Liver (tissue), 9 donors: ENCODE results near the gene CHRNE. TPM values are rescaled to one million over a fixed set of nuclear protein-coding genes. Genes with fewer than 3 reads are reported as not detected.

Source experiments
- DNase-seq: peaks from one replicate; pipeline ENCODE4 v3.0.0-alpha.2; 2017; ENCODE audit warnings: low spot score
- H3K27ac ChIP-seq, 2 donors: one replicate each; pipeline ENCODE4 v1.7.0; 2013; ENCODE audit warnings: inconsistent platforms in 2 of 2, low read length in 2 of 2, control low read depth in 1 of 2, low read depth in 1 of 2, mild to moderate bottlenecking in 1 of 2
- H3K27me3 ChIP-seq, 4 donors: one replicate each; pipeline versions ENCODE4 v1.6.1 to v1.7.0; 2013; ENCODE audit warnings: low read length in 3 of 4, inconsistent platforms in 1 of 4, mild to moderate bottlenecking in 1 of 4, moderate library complexity in 1 of 4; ENCODE audit not compliant: control insufficient read depth in 4 of 4, insufficient read depth in 4 of 4
- H3K36me3 ChIP-seq, 4 donors: one replicate each; pipeline versions ENCODE4 v1.6.1 to v1.7.0; 2013; ENCODE audit warnings: low read length in 3 of 4, mild to moderate bottlenecking in 3 of 4, low read depth in 1 of 4, moderate library complexity in 1 of 4; ENCODE audit not compliant: control insufficient read depth in 4 of 4, insufficient read depth in 3 of 4
- H3K4me1 ChIP-seq, 4 donors: one replicate each; pipeline versions ENCODE4 v1.6.1 to v1.7.0; 2013; ENCODE audit warnings: low read length in 3 of 4, mild to moderate bottlenecking in 3 of 4, moderate library complexity in 1 of 4; ENCODE audit not compliant: control insufficient read depth in 4 of 4, insufficient read depth in 4 of 4
- H3K4me3 ChIP-seq, 3 donors: one replicate each; pipeline versions ENCODE4 v1.6.1 to v1.7.0; 2013; ENCODE audit warnings: low read length in 3 of 3, control low read depth in 1 of 3, low read depth in 1 of 3, mild to moderate bottlenecking in 1 of 3
- H3K9ac ChIP-seq, 2 donors: one replicate each; pipeline ENCODE4 v1.7.0; 2013; ENCODE audit warnings: low read length in 2 of 2, mild to moderate bottlenecking in 2 of 2, moderate library complexity in 2 of 2, control low read depth in 1 of 2, low read depth in 1 of 2
- H3K9me3 ChIP-seq, 4 donors: one replicate each; pipeline versions ENCODE4 v1.6.1 to v1.7.0; 2013; ENCODE audit warnings: low read length in 3 of 4; ENCODE audit not compliant: control insufficient read depth in 4 of 4
- EGR1 ChIP-seq, 2 donors: IDR thresholded peaks; 2 replicates each; pipeline ENCODE4 v1.6.1; 2016 to 2018; ENCODE audit warnings: antibody characterized with exemption in 2 of 2, low read depth in 2 of 2
- FOXA1 ChIP-seq: IDR thresholded peaks from 2 replicates; pipeline ENCODE4 v1.6.1; 2016; ENCODE audit warnings: antibody characterized with exemption
- FOXA2 ChIP-seq: IDR thresholded peaks from 2 replicates; pipeline ENCODE4 v1.6.1; 2016; ENCODE audit warnings: antibody characterized with exemption
- GABPA ChIP-seq, 2 donors: IDR thresholded peaks in 1 of 2; conservative IDR thresholded peaks in 1 of 2; 2 replicates each; pipeline ENCODE4 v1.6.1; 2016; ENCODE audit warnings: antibody characterized with exemption in 2 of 2, mild to moderate bottlenecking in 1 of 2, moderate library complexity in 1 of 2
- HNF4A ChIP-seq, 2 donors: conservative IDR thresholded peaks; 2 replicates each; pipeline ENCODE4 v1.6.1; 2016; ENCODE audit warnings: antibody characterized with exemption in 2 of 2, mild to moderate bottlenecking in 2 of 2
- HNF4G ChIP-seq: IDR thresholded peaks from 2 replicates; pipeline ENCODE4 v1.6.1; 2016; ENCODE audit warnings: antibody characterized with exemption
- JUND ChIP-seq, 2 donors: IDR thresholded peaks; 2 replicates each; pipeline ENCODE4 v1.6.1; 2016; ENCODE audit warnings: antibody characterized with exemption in 2 of 2
- NR2F2 ChIP-seq: IDR thresholded peaks from 2 replicates; pipeline ENCODE4 v1.6.1; 2016; ENCODE audit warnings: antibody characterized with exemption
- RAD21 ChIP-seq, 2 donors: IDR thresholded peaks; 2 replicates each; pipeline ENCODE4 v1.6.1; 2016; ENCODE audit warnings: antibody characterized with exemption in 2 of 2, mild to moderate bottlenecking in 2 of 2
- RXRA ChIP-seq, 2 donors: IDR thresholded peaks; 2 replicates each; pipeline ENCODE4 v1.6.1; 2017 to 2018; ENCODE audit warnings: antibody characterized with exemption in 2 of 2, mild to moderate bottlenecking in 1 of 2
- SP1 ChIP-seq: IDR thresholded peaks from 2 replicates; pipeline ENCODE4 v1.6.1; 2018; ENCODE audit warnings: antibody characterized with exemption, mild to moderate bottlenecking
- TAF1 ChIP-seq: conservative IDR thresholded peaks from 2 replicates; pipeline ENCODE4 v1.6.1; 2016; ENCODE audit warnings: antibody characterized with exemption, mild to moderate bottlenecking
- YY1 ChIP-seq: IDR thresholded peaks from 2 replicates; pipeline ENCODE4 v1.6.1; 2016; ENCODE audit warnings: antibody characterized with exemption, mild to moderate bottlenecking
- WGBS: extraction: QIAGEN DNeasy Blood & Tissue Kit; methylation state at CpG from one replicate; pipeline ENCODE4 v1.1.7; 2013; 5-methylcytosine and 5-hydroxymethylcytosine counted together
- polyA plus RNA-seq, 2 donors: library from polyadenylated mRNA; stranded (reverse) in 1 of 2; unstranded in 1 of 2; fragments of 200-250 nt in 1 of 2; fragments of >200 nt in 1 of 2; fragmentation: Nextera tagmentation in 1 of 2; extraction: Ambion mirVana in 1 of 2; gene quantifications; one replicate each; pipeline versions ENCODE4 v1.2.1 to v1.2.3, GENCODE V29; 2013 to 2015
- total RNA-seq, 2 donors: library from RNA; depleted of rRNA; stranded (reverse); fragments of >200 nt; gene quantifications; one replicate each; pipeline ENCODE4 v1.2.3, GENCODE V29; 2014
- TF ChIP-seq, protein P1 (sequence below): fragments of 150-350 bp; IDR thresholded peaks from 2 replicates; pipeline ENCODE4 v1.5.1; 2017; ENCODE audit warnings: improper control_type of control experiment, low read depth, low read length; ENCODE audit not compliant: missing input control
- TF ChIP-seq, protein P2 (sequence below): IDR thresholded peaks from 2 replicates; pipeline ENCODE4 v1.6.1; 2016; ENCODE audit warnings: antibody characterized with exemption, mild to moderate bottlenecking
- TF ChIP-seq, protein P3 (sequence below): IDR thresholded peaks from 2 replicates; pipeline ENCODE4 v1.6.1; 2016; ENCODE audit warnings: antibody characterized with exemption
- TF ChIP-seq, protein P4 (sequence below): IDR thresholded peaks from 2 replicates; pipeline ENCODE4 v1.6.1; 2016; ENCODE audit warnings: antibody characterized with exemption
- TF ChIP-seq, protein P5 (sequence below): IDR thresholded peaks from 2 replicates; pipeline ENCODE4 v1.6.1; 2016; ENCODE audit warnings: antibody characterized with exemption
- donor health status: healthy.
- donor health status: healthy.
- donor health status: healthy.
- donor health status: healthy.
- donor health status: healthy.

Gene CHRNE
- total and polyA plus RNA-seq, 4 donors, result 0.19 to 3.1 (median 0.65) TPM

DNA sequence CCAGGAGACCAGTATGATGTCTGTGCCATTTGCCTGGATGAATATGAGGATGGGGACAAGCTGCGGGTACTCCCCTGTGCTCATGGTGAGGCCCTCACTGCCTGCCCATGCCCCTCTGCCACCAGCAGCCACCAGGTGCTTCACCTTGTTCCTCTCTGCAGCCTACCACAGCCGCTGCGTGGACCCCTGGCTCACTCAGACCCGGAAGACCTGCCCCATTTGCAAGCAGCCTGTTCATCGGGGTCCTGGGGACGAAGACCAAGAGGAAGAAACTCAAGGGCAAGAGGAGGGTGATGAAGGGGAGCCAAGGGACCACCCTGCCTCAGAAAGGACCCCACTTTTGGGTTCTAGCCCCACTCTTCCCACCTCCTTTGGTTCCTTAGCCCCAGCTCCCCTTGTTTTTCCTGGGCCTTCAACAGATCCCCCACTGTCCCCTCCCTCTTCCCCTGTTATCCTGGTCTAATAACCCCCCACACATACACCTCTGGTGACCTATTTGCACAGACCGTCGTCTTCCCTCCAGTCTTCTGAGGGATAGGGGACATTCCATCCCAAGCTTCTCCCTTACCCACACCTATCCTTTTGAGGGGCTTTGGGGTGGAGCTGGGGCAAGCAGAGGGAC, 41.8 kb upstream of the CHRNE start:
- Histone ChIP-seq H3K4me3 (no peak overlapping the region), H3K4me1 (peaks cover 5 to 54% (median 42%) of the 10 kb centered on the region in 4 donors), H3K36me3 (peaks cover 6 to 26% (median 12%) of the 10 kb centered on the region in 4 donors), H3K9ac (peak overlapping the region in 1 of 2 donors; percentile 1), H3K27me3 (no peaks in the 10 kb centered on the region), H3K9me3 (no peaks in the 10 kb centered on the region), H3K27ac (peak overlapping the region; percentile 65 to 73)
- TF ChIP-seq, protein P1, sequence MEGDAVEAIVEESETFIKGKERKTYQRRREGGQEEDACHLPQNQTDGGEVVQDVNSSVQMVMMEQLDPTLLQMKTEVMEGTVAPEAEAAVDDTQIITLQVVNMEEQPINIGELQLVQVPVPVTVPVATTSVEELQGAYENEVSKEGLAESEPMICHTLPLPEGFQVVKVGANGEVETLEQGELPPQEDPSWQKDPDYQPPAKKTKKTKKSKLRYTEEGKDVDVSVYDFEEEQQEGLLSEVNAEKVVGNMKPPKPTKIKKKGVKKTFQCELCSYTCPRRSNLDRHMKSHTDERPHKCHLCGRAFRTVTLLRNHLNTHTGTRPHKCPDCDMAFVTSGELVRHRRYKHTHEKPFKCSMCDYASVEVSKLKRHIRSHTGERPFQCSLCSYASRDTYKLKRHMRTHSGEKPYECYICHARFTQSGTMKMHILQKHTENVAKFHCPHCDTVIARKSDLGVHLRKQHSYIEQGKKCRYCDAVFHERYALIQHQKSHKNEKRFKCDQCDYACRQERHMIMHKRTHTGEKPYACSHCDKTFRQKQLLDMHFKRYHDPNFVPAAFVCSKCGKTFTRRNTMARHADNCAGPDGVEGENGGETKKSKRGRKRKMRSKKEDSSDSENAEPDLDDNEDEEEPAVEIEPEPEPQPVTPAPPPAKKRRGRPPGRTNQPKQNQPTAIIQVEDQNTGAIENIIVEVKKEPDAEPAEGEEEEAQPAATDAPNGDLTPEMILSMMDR, result no peak
- no peak for TF ChIP-seq JUND (IDR thresholded peaks at IDR 0.05)
- TF ChIP-seq, protein P2, sequence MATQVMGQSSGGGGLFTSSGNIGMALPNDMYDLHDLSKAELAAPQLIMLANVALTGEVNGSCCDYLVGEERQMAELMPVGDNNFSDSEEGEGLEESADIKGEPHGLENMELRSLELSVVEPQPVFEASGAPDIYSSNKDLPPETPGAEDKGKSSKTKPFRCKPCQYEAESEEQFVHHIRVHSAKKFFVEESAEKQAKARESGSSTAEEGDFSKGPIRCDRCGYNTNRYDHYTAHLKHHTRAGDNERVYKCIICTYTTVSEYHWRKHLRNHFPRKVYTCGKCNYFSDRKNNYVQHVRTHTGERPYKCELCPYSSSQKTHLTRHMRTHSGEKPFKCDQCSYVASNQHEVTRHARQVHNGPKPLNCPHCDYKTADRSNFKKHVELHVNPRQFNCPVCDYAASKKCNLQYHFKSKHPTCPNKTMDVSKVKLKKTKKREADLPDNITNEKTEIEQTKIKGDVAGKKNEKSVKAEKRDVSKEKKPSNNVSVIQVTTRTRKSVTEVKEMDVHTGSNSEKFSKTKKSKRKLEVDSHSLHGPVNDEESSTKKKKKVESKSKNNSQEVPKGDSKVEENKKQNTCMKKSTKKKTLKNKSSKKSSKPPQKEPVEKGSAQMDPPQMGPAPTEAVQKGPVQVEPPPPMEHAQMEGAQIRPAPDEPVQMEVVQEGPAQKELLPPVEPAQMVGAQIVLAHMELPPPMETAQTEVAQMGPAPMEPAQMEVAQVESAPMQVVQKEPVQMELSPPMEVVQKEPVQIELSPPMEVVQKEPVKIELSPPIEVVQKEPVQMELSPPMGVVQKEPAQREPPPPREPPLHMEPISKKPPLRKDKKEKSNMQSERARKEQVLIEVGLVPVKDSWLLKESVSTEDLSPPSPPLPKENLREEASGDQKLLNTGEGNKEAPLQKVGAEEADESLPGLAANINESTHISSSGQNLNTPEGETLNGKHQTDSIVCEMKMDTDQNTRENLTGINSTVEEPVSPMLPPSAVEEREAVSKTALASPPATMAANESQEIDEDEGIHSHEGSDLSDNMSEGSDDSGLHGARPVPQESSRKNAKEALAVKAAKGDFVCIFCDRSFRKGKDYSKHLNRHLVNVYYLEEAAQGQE, result no peak
- TF ChIP-seq YY1, result no peak
- no peak for TF ChIP-seq GABPA (IDR thresholded peaks at IDR 0.05 in 1 of 2, conservative IDR thresholded peaks at IDR 0.05 in 1 of 2)
- no peak for TF ChIP-seq FOXA2
- no peak for TF ChIP-seq FOXA1
- TF ChIP-seq HNF4A (conservative IDR thresholded peaks at IDR 0.05), result no peak
- no peak for TF ChIP-seq TAF1
- no peak for TF ChIP-seq SP1
- TF ChIP-seq NR2F2, result no peak
- TF ChIP-seq RXRA (IDR thresholded peaks at IDR 0.05), result no peak
- TF ChIP-seq, protein P3, sequence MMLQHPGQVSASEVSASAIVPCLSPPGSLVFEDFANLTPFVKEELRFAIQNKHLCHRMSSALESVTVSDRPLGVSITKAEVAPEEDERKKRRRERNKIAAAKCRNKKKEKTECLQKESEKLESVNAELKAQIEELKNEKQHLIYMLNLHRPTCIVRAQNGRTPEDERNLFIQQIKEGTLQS, result no peak
- DNase-seq, result no peak
- 63% methylated on average over 8 of the region's 8 CpGs for WGBS

DNA sequence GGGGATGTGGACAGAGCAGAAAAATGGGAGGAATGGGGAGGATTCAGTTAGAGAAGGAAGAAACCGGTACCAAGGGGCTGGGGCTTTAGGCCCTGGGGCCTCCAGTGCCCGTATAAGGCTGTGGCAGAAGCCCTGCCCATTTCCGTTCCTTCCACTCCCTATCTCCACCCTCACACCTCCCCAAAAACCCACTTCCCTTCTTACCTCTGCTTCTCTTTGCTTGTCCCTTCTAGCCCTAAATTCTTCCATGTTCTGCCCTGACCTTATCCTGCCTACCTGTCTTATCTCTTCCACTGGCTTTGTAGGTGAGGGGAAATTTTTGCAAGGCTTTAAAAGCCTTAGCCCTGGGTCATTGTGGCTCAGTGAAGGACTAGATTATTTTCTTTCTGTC, 41.3 kb upstream of the CHRNE start:
- Histone ChIP-seq H3K4me3 (no peak overlapping the region), H3K36me3 (peaks cover 6 to 26% (median 12%) of the 10 kb centered on the region in 4 donors), H3K27me3 (no peaks in the 10 kb centered on the region), H3K4me1 (peaks cover 5 to 57% (median 44%) of the 10 kb centered on the region in 4 donors), H3K27ac (peak overlapping the region; percentile 65 to 73), H3K9me3 (no peaks in the 10 kb centered on the region), H3K9ac (no peak overlapping the region)
- no peak for TF ChIP-seq RXRA (IDR thresholded peaks at IDR 0.05)
- TF ChIP-seq SP1, result no peak
- no peak for TF ChIP-seq EGR1 (IDR thresholded peaks at IDR 0.05; ENCODE audit: low read depth in 2 of 2)
- TF ChIP-seq HNF4G, result no peak
- no peak for TF ChIP-seq YY1
- TF ChIP-seq FOXA2, result no peak
- TF ChIP-seq, protein P2, result no peak
- TF ChIP-seq, protein P4, sequence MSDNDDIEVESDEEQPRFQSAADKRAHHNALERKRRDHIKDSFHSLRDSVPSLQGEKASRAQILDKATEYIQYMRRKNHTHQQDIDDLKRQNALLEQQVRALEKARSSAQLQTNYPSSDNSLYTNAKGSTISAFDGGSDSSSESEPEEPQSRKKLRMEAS, result no peak
- TF ChIP-seq, protein P3, result no peak
- TF ChIP-seq JUND (IDR thresholded peaks at IDR 0.05), result no peak
- no peak for TF ChIP-seq HNF4A (conservative IDR thresholded peaks at IDR 0.05)
- no peak for TF ChIP-seq GABPA (IDR thresholded peaks at IDR 0.05 in 1 of 2, conservative IDR thresholded peaks at IDR 0.05 in 1 of 2)
- TF ChIP-seq NR2F2, result no peak
- TF ChIP-seq, protein P5, sequence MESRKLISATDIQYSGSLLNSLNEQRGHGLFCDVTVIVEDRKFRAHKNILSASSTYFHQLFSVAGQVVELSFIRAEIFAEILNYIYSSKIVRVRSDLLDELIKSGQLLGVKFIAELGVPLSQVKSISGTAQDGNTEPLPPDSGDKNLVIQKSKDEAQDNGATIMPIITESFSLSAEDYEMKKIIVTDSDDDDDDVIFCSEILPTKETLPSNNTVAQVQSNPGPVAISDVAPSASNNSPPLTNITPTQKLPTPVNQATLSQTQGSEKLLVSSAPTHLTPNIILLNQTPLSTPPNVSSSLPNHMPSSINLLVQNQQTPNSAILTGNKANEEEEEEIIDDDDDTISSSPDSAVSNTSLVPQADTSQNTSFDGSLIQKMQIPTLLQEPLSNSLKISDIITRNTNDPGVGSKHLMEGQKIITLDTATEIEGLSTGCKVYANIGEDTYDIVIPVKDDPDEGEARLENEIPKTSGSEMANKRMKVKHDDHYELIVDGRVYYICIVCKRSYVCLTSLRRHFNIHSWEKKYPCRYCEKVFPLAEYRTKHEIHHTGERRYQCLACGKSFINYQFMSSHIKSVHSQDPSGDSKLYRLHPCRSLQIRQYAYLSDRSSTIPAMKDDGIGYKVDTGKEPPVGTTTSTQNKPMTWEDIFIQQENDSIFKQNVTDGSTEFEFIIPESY, result no peak
- TF ChIP-seq RAD21 (IDR thresholded peaks at IDR 0.05), result no peak
- 56% methylated on average over 3 of the region's 3 CpGs for WGBS
- no peak for DNase-seq
